GM18873 (cell line): Measurements from ENCODE around the gene MYO5C.

Experiments
- ATAC-seq: cut with Tn5 transposase; IDR thresholded peaks from one replicate; pipeline ENCODE4 v1.9.1; 2021; ENCODE audit warnings: mild to moderate bottlenecking, moderate library complexity, moderate number of reproducible peaks; ENCODE audit not compliant: unreplicated experiment, low FRiP score

MYO5C gene

GRCh38 chr15:52218371-52218770, 77.2 kb downstream of the MYO5C start:
- no peak for ATAC-seq

- no peak for ATAC-seq
Observed at GRCh38 chr15:52217186-52217585, 78.4 kb downstream of the MYO5C start.

DNA sequence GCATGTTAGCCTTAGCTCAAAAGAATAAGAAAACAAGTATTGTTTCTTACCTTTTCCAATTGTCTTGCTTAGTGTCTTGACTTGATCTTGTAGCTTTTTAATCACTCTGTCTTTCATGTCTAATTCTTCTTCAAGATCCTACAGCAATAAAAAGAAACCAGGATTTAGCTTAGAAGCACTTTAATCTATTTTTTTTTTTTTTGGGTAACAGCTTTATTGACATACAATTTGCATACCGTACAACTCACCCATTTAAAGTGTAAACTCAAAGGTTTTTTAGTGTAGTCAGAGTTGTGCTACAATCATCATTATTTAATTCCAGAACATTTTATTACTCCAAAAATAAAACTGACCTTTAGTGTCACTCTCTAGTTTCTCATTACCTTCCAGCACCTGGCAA, 81.1 kb downstream of the MYO5C start:
- no peak for ATAC-seq

DNA sequence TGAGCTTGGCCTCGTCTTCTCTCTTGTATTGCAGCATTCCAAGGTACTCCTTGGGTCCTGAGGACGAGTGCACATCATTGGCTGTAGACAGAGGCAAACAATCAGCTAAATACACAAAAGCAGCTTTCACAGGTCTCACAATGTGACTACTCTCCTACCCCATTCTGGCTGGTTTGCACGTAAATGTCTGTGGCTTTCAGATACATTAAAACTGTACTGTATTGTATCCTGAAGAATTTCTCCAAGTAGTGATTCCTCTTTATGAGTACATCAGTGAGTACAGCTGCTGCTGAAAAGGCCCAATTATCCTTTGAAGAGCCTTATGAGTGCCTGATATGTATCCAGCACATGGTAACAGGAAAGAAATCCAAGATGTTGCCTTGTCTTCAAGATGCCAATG, 82.4 kb downstream of the MYO5C start:
- ATAC-seq = no peak

DNA sequence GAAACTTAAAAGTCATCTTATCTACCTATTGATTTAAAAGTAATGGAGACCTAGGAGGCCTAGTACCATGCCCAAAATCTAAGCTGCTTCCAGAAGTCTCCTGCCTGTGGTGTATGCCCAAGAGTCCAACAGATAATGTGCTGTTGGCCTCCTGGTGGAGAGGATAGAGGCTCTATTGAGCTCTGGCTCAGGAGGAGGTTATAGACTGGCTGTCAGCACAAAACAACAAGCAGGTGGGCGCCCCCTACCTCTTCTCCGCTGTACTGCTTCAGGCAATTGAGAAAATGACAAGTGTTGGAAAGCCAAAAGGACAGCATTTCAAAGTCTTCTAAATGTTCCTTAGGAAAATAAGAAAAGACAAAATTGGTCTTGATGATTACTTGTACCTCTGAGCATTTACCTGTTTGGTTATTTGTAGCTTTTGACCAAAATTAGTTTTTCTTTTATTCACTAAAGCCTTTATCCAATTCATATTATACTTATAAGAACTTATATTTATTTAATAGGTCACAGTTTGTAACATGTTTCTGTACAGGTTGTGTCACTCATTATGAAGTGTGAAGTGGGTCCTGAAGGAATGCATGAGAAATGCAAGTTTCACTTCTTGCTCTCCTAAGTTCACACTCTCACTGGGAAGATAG, 87.2 kb downstream of the MYO5C start:
- peak; percentile 69 for ATAC-seq

DNA sequence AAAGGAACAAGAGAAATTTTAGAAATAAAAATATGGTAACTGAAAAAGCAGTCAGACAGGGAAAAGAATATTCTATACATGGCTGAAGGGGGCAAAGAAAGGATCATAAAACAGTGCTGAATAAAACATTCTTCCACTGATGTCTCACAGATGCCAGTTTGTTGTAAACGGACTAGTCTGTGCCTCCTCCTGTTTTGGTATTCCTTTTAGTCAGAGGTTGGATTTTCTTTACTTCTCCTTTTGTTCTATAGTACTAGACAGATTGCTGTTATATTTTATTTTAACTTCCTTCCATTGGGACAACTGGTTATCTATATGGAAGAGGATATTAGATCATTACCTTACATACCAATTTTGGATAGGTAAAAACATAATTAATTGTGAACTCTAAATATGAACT, 88.4 kb downstream of the MYO5C start:
- ATAC-seq = no peak

- no peak for ATAC-seq
Observed at GRCh38 chr15:52206446-52206845, 89.2 kb downstream of the MYO5C start.

DNA sequence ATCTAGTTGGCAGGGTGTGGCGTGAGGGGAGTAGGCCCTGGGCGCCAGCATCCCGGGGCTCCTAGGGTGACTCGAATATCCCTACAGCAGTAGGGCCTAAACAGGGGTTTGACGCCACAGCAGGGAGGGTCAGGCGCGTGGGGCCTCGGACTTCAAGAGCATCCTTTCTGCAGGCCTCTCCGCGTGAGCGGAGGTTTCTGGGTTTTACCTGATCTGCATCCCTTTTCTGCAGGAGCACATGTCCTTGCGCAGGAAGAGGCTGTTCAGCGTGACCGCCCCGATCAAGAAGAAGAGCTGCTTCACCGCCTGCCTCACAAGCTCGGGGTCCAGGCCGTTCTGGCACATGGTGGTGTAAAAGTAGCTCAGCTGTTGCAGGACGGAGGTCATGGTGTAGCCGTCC, 90.9 kb downstream of the MYO5C start:
- ATAC-seq = no peak

DNA sequence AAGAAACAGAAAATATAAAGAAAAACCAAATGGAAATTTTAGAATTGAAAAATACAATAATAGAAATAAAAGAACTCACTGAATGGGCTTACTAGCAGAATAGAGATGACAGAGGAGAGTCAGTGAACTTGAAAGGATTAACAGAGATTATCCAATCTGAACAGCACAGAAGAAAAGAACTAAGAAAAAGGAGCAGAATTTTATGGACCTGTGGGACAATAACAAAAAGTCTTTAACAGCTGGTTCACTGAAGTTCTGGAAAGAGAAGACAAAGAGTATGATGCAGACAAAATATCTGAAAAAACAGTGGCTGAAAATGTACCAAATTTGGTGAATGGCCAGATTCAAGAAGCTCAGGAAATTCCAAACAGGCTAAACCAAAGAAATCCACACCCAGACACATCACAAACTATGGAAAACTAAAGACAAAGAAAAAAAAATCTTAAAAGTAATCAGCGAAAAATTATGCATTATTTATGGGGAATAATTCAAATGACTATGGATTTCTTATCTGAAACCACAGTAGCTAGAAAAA, 94.7 kb downstream of the MYO5C start:
- no peak for ATAC-seq

DNA sequence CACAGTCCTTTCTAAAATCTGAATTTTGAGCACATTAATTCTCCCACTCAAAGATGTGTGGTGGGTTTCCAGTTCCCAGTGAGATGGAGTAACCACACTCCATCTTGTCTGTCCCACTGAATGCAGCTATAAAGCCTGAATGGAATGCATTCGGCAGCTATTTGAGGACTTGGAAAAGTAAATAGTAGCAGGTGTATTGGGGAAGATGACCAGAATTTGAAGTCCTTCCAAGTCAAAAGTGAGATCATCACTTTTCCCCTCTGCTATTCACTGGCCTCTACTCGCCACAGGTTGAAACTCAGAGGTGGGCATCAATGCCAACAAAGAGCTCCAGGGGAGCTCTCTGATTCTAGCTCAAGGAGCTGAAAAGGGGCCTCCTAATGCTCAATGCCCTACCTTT, 96.3 kb downstream of the MYO5C start:
- ATAC-seq = no peak

DNA sequence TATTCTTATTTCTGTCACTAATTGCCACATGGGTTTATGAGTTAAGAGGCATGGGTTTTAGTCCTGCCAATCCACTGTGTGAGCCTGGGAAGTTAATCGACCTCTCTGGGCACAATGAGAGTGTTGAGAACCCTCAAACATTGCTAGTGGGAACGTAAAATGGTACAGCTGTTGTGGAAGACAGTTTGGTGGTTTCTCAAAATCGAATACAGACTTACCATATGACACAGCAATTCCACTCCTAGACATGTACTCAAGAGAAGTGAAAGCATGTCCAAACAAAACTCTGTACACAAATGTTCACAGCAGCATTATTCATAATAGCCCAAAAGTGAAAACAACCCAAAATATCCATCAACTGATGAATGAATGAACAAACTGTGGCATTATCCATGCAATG, 98.7 kb downstream of the MYO5C start:
- no peak for ATAC-seq

DNA sequence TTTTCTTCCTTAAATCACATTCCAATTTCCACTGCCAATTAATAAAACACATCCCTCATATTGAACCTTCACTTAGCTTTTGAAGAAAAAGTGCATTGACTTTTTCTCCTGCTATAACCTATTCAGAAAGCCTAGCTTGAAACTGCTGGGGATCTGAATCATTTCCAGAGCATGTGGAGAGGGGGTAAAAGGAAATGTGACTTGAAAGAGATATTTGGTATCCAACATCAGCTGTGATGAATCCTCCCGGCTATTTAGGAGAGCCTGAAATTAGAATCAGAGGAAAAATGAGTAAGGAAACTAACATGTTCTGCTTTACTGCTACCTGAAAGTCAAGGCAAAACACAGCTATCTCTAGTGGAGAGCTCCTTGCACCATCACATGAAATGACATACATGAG, 101.8 kb downstream of the MYO5C start:
- ATAC-seq = no peak

GRCh38 chr15:52193321-52193720, 102.3 kb downstream of the MYO5C start:
- ATAC-seq = no peak

- ATAC-seq = no peak
Observed at GRCh38 chr15:52191207-52191606, 104.4 kb downstream of the MYO5C start, which contains the start of gene GNB5. Gene GNB5 (minus strand): TSS chr15:52191392. CDS start chr15:52184676, 6,716 bp downstream.

DNA sequence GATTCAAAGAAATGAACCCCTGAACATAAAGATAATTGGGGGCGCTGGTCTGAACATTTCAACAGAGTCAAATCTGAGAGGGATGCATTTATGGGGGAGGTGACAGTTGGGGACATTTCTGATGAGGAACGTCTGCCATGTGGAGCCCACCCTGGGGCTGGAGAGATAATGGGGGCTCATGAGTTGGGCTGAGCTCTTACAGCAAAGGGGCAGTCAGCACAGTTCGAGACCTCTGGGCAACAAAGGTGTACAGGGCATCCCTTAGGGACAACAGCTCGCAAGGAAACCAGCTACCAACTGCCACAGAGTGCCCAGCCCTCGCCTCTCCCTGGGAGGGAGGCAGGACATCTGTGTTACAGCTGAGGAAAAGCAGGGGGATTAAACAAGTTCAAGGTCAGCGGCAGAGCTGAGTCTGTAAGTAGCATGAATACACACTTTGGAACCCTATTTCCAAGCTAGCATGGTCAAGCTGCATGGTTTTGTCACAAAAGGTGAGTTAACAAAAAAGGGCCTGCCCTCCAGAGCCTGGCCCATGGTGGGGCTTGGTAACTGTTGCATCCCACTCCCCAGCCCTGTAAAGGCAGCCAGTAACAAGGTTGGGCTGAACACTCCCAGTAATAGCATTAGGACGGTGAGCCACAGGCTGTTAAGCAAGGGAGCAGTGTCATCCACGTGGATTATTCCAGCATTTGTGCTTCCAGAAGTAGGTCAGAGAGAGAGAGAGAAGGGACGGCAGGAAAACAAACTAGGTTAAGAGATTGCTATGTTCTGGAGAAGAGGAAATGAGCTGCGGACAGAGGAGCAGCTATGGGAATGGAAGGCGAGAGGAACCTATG, 108.7 kb downstream of the MYO5C start:
- ATAC-seq = no peak

GRCh38 chr15:52185151-52185561, 110.4 kb downstream of the MYO5C start:
- no peak for ATAC-seq

- no peak for ATAC-seq
Observed at GRCh38 chr15:52184721-52185120, 110.9 kb downstream of the MYO5C start.

GRCh38 chr15:52183562-52184173, 111.9 kb downstream of the MYO5C start:
- ATAC-seq = no peak

GRCh38 chr15:52181938-52182780, 113.4 kb downstream of the MYO5C start:
- no peak for ATAC-seq

- no peak for ATAC-seq
Observed at GRCh38 chr15:52180851-52181450, 114.7 kb downstream of the MYO5C start.
